GM12878 (cell line): ENCODE measurements around the gene ANGEL2. TPM values are rescaled to one million over a fixed set of nuclear protein-coding genes. Genes with fewer than 3 reads are reported as not detected.

Experiments used
- ATAC-seq: fragments of 200-7000 bp; cut with Tn5 transposase; 3 replicates; pipeline ENCODE4 v1.9.1; 2020; ENCODE audit warnings: mild to moderate bottlenecking, moderate library complexity
- BruUV-seq: library from RNA; stranded (reverse); fragments of 400-500 nt; replicated peaks from 2 replicates; lab custom pipeline; 2021; lab: Mats Ljungman, UMichigan
- CTCF ChIA-PET: fragments of 300-600 bp; sonication (Branson Sonifier 250); formaldehyde crosslinking; extraction: SDS; loops from one replicate; lab custom pipeline; 2021; ENCODE audit warnings: inconsistent platforms; lab: Yijun Ruan, JAX
- POLR2A ChIA-PET: fragments of 350-600 bp; formaldehyde crosslinking; extraction: SDS; loops from one replicate; lab custom pipeline; 2021; ENCODE audit warnings: inconsistent platforms; lab: Charles Lee
- RAD21 ChIA-PET: fragments of 300-600 bp; sonication (Branson Sonifier 250); formaldehyde crosslinking; loops from one replicate; lab custom pipeline; 2023; ENCODE audit warnings: antibody characterized with exemption; ENCODE audit not compliant: unreplicated experiment; lab: Charles Lee
- SMC1A ChIA-PET: fragments of 300-600 bp; sonication (Branson Sonifier 250); formaldehyde crosslinking; loops from one replicate; lab custom pipeline; 2023; ENCODE audit not compliant: unreplicated experiment, uncharacterized antibody; lab: Charles Lee
- DNase-seq: peaks from one replicate; pipeline ENCODE4 v3.0.0-alpha.2; 2011; ENCODE audit warnings: low read depth, low spot score
- FAIRE-seq: peaks from 3 replicates; lab custom pipeline; 2011; peaks lifted over from hg19 to GRCh38; lab: Jason Lieb, UNC
- H2AFZ ChIP-seq: 2 replicates; pipeline ENCODE4 v1.6.0; 2011; ENCODE audit warnings: low read depth, low read length, control low read depth; ENCODE audit not compliant: control insufficient read depth
- H3K27ac ChIP-seq: 2 replicates; pipeline ENCODE4 v1.5.1; 2011; ENCODE audit warnings: control low read depth; ENCODE audit not compliant: control insufficient read depth, insufficient read depth
- H3K27me3 ChIP-seq, 2 experiments: replicated peaks in 1 of 2; 2 replicates each; pipeline versions ENCODE4 v1.6.0 to v1.6.1; 2011; ENCODE audit warnings: low read length in 1 of 2; ENCODE audit not compliant: control insufficient read depth in 2 of 2, insufficient read depth in 2 of 2
- H3K36me3 ChIP-seq, 2 experiments: 2 replicates each; pipeline ENCODE4 v1.5.1; 2011; ENCODE audit warnings: low read length in 1 of 2; ENCODE audit not compliant: control insufficient read depth in 2 of 2, insufficient read depth in 2 of 2
- H3K4me1 ChIP-seq: 2 replicates; pipeline ENCODE4 v1.6.1; 2011; ENCODE audit warnings: mild to moderate bottlenecking, low read length, moderate library complexity, mixed read lengths; ENCODE audit not compliant: control insufficient read depth, insufficient read depth
- H3K4me2 ChIP-seq: 2 replicates; pipeline ENCODE4 v1.6.0; 2011; ENCODE audit warnings: control low read depth; ENCODE audit not compliant: control insufficient read depth, insufficient read depth
- H3K4me3 ChIP-seq: fragments of 200-600 bp; sonication (generic); 2 replicates; pipeline ENCODE4 v1.5.1; 2016
- H3K79me2 ChIP-seq: 2 replicates; pipeline ENCODE4 v1.6.0; 2011; ENCODE audit warnings: low read length; ENCODE audit not compliant: control insufficient read depth, insufficient read depth
- H3K9ac ChIP-seq: 2 replicates; pipeline ENCODE4 v1.8.0; 2011; ENCODE audit warnings: low read length, control low read depth, mixed read lengths; ENCODE audit not compliant: control insufficient read depth, insufficient read depth
- H3K9me3 ChIP-seq: replicated peaks from 3 replicates; pipeline ENCODE4 v1.5.1; 2011; ENCODE audit warnings: mild to moderate bottlenecking, low read length; ENCODE audit not compliant: control insufficient read depth, insufficient read depth
- H4K20me1 ChIP-seq: 2 replicates; pipeline ENCODE4 v1.6.0; 2011; ENCODE audit not compliant: control insufficient read depth, insufficient read depth
- CEBPB ChIP-seq, 2 experiments: fragments of 150-350 bp in 1 of 2; IDR thresholded peaks; 2 replicates each; pipeline ENCODE4 v1.6.1; 2012 to 2014; ENCODE audit warnings: low read depth in 2 of 2, low read length in 2 of 2, borderline replicate concordance in 1 of 2, inconsistent platforms in 1 of 2
- PML ChIP-seq: IDR thresholded peaks from 2 replicates; pipeline ENCODE4 v1.6.1; 2012; ENCODE audit warnings: low read length, inconsistent platforms
- PRDM15 ChIP-seq: fragments of 450-650 bp; formaldehyde crosslinking; IDR thresholded peaks from 2 replicates; pipeline ENCODE4 v1.4.0; 2020; ENCODE audit warnings: mild to moderate bottlenecking, moderate library complexity
- WGBS: methylation state at CpG from one replicate; pipeline ENCODE4 v1.1.6; 2016; ENCODE audit warnings: low lambda C conversion rate; ENCODE audit not compliant: insufficient replicate concordance, insufficient coverage; ENCODE audit errors: missing lambda C conversion rate; 5-methylcytosine and 5-hydroxymethylcytosine counted together
- in situ Hi-C: fragments of 300-500 bp; cut with MboI; formaldehyde crosslinking; loops from 9 replicates; pipeline ENCODE4 v1.14.3; 2018; ENCODE audit warnings: mixed read lengths
- intact Hi-C: fragments of 100-400 bp; cut with micrococcal nuclease; formaldehyde crosslinking; loops from one replicate; pipeline ENCODE4 v1.14.2; 2022; ENCODE audit not compliant: unreplicated experiment
- polyA plus RNA-seq, 11 experiments: library from polyadenylated mRNA; depleted of rRNA in 4 of 11; unstranded in 6 of 11; stranded (reverse) in 5 of 11; fragments of >200 nt; fragmentation: Nextera tagmentation in 4 of 11; fragmentation: Illumina TruSeq in 1 of 11; extraction: Ambion mirVana in 4 of 11; extraction: Trizol in 1 of 11; gene quantifications; 1 replicate in 1 of 11; 2 replicates in 10 of 11; pipeline versions ENCODE4 v1.2.1 to v1.2.3, GENCODE V29; 2011 to 2016; ENCODE audit warnings: inconsistent platforms in 2 of 11, missing spikeins in 2 of 11, low read depth in 1 of 11
- total RNA-seq, 4 experiments: library from RNA; depleted of rRNA in 3 of 4; stranded (reverse); fragments of >200 nt in 3 of 4; fragmentation: Illumina TruSeq in 1 of 4; extraction: Trizol in 1 of 4; gene quantifications; 2 replicates each; pipeline versions ENCODE4 v1.2.1 to v1.2.3, GENCODE V29; 2013 to 2021

Gene ANGEL2
- total and polyA plus RNA-seq, 10 of the 15 experiments (the other 5 are each of a cell fraction or from before 2014, with no cell fraction given), result 6.3 to 53.9 (median 30.7) TPM

GRCh38 chr1:212971312-212971711 is 44.4 kb downstream of the ANGEL2 start:
- TF ChIP-seq PRDM15 (CRISPR knock-in tag) (no peak), CEBPB (IDR thresholded peaks at IDR 0.05; ENCODE audit: borderline replicate concordance in 1 of 2, low read depth in 2 of 2, low read length in 2 of 2) (no peak), PML (no peak)
- CTCF ChIA-PET, result interaction anchor here (1.1 kb wide), 1 partner anchor 11 kb away, joined by 3 read pairs; no protein-coding TSS in a partner anchor
- 95% methylated on average over 5 of the region's 5 CpGs for WGBS
- Histone ChIP-seq H3K79me2 (no peaks in the 10 kb centered on the region), H3K9me3 (no peaks in the 10 kb centered on the region), H3K9ac (no peak overlapping the region), H3K27me3 (no peaks in the 10 kb centered on the region), H3K36me3 (peaks cover 15 to 28% of the 10 kb centered on the region in 2 experiments), H3K4me1 (peaks cover 17% of the 10 kb centered on the region), H3K4me2 (no peak overlapping the region), H2AFZ (no peak overlapping the region), H3K27ac (no peak overlapping the region), H3K4me3 (no peak overlapping the region), H4K20me1 (no peaks in the 10 kb centered on the region)
- intact Hi-C loops (no loop called here), in situ Hi-C loops (no loop called here)
- DNase-seq (no peak), FAIRE-seq (no peak), ATAC-seq (no peak)
- no TSS peak for BruUV-seq
- RAD21 ChIA-PET, result no interaction called here
- SMC1A ChIA-PET, result interaction anchor here (1.7 kb wide), 1 partner anchor 150 kb away, joined by 4 read pairs; no protein-coding TSS in a partner anchor
- POLR2A ChIA-PET, result interaction anchor here (0.6 kb wide), 1 partner anchor 114 kb away, joined by 7 read pairs; no protein-coding TSS in a partner anchor
